GM06990 (cell line): ENCODE data around the gene SGIP1.

ENCODE experiments used
- DNase-seq: peaks from one replicate; pipeline ENCODE4 v3.0.0-alpha.2; 2011; ENCODE audit not compliant: insufficient read length; ENCODE audit errors: extremely low read depth
- H3K27me3 ChIP-seq: replicated peaks from 2 replicates; pipeline ENCODE4 v1.6.0; 2011; ENCODE audit warnings: low read length; ENCODE audit not compliant: control insufficient read depth, insufficient read depth
- H3K36me3 ChIP-seq: 2 replicates; pipeline ENCODE4 v1.5.1; 2011; ENCODE audit warnings: low read length; ENCODE audit not compliant: control insufficient read depth, insufficient read depth
- H3K4me3 ChIP-seq: replicated peaks from 2 replicates; pipeline ENCODE4 v1.5.1; 2011; ENCODE audit warnings: low read depth, mild to moderate bottlenecking, control low read depth, low read length
- CTCF ChIP-seq: IDR thresholded peaks from 2 replicates; pipeline ENCODE4 v1.5.1; 2011; ENCODE audit warnings: low read length, control low read depth, mild to moderate bottlenecking, inconsistent platforms; ENCODE audit not compliant: insufficient read depth, poor library complexity, severe bottlenecking

SGIP1 gene

GRCh38 chr1:66770694-66771093 lies 236.7 kb downstream of the SGIP1 start:
- no peaks in the 10 kb centered on the region for H3K27me3 ChIP-seq
- TF ChIP-seq CTCF = no peak
- no peaks in the 10 kb centered on the region for H3K36me3 ChIP-seq
- H3K4me3 ChIP-seq = no peak overlapping the region
- DNase-seq = no peak

GRCh38 chr1:66773227-66773626 lies 239.3 kb downstream of the SGIP1 start:
- no peak overlapping the region for H3K4me3 ChIP-seq
- H3K27me3 ChIP-seq = no peaks in the 10 kb centered on the region
- DNase-seq = no peak
- H3K36me3 ChIP-seq = no peaks in the 10 kb centered on the region
- TF ChIP-seq CTCF = no peak

- TF ChIP-seq CTCF = no peak
- Histone ChIP-seq H3K4me3 (no peak overlapping the region), H3K27me3 (no peaks in the 10 kb centered on the region), H3K36me3 (no peaks in the 10 kb centered on the region)
- no peak for DNase-seq
Measured at GRCh38 chr1:66774438-66774837, 240.5 kb downstream of the SGIP1 start.

GRCh38 chr1:66775646-66776045 lies 241.7 kb downstream of the SGIP1 start:
- no peak for TF ChIP-seq CTCF
- no peaks in the 10 kb centered on the region for H3K36me3 ChIP-seq
- DNase-seq = no peak
- H3K27me3 ChIP-seq = no peaks in the 10 kb centered on the region
- no peak overlapping the region for H3K4me3 ChIP-seq

- no peaks in the 10 kb centered on the region for H3K27me3 ChIP-seq
- no peak for DNase-seq
Measured at GRCh38 chr1:66777831-66778230, 243.9 kb downstream of the SGIP1 start.

More at GRCh38 chr1:66777831-66778230, 243.9 kb downstream of the SGIP1 start:
- no peak overlapping the region for H3K4me3 ChIP-seq
- TF ChIP-seq CTCF = no peak
- H3K36me3 ChIP-seq = no peaks in the 10 kb centered on the region
